BE2C (cell line): ENCODE measurements around the gene LINC00305.

Source experiments
- DNase-seq: peaks from one replicate; pipeline ENCODE4 v3.0.0-alpha.2; 2020
- H3K27me3 ChIP-seq: fragments of 250-450 bp; sonication (Bioruptor Pico); 2 replicates; pipeline ENCODE4 v1.5.1; 2020; ENCODE audit warnings: mild to moderate bottlenecking
- H3K36me3 ChIP-seq: fragments of 250-450 bp; sonication (Bioruptor Pico); 2 replicates; pipeline ENCODE4 v1.5.1; 2020; ENCODE audit warnings: mild to moderate bottlenecking
- H3K4me1 ChIP-seq: fragments of 250-450 bp; sonication (Bioruptor Pico); 2 replicates; pipeline ENCODE4 v1.5.1; 2020
- H3K4me3 ChIP-seq: 2 replicates; pipeline ENCODE4 v1.5.1; 2011; ENCODE audit warnings: low read depth, low read length
- H3K9me3 ChIP-seq: fragments of 250-450 bp; sonication (Bioruptor Pico); 2 replicates; pipeline ENCODE4 v1.5.1; 2020
- TF ChIP-seq, protein P1 (sequence below): IDR thresholded peaks from 2 replicates; pipeline ENCODE4 v1.5.1; 2012; ENCODE audit warnings: mild to moderate bottlenecking, low read depth, low read length

The LINC00305 gene

DNA sequence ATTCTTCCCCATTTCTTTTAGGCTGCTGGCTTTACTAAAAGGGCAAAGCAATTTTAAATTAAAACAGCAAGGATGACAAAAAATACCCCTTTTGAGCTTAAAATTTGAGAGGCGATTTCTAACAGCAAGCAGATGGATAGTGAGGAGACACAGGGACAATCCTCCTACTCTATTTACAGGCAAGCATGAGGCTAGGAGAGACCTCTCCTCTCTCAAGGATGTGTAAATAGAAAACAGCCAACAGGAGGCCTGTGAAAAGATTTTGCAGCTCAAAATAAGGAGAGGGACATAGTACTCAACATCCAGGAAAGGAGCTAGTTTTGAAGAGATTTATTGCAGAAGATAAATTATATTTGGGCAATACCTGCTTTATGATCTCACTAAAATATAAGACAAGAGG, 53.8 kb downstream of the LINC00305 start:
- Histone ChIP-seq H3K27me3 (no peaks in the 10 kb centered on the region), H3K9me3 (no peaks in the 10 kb centered on the region), H3K36me3 (no peaks in the 10 kb centered on the region), H3K4me3 (no peak overlapping the region), H3K4me1 (no peaks in the 10 kb centered on the region)
- DNase-seq, result no peak
- TF ChIP-seq, protein P1, sequence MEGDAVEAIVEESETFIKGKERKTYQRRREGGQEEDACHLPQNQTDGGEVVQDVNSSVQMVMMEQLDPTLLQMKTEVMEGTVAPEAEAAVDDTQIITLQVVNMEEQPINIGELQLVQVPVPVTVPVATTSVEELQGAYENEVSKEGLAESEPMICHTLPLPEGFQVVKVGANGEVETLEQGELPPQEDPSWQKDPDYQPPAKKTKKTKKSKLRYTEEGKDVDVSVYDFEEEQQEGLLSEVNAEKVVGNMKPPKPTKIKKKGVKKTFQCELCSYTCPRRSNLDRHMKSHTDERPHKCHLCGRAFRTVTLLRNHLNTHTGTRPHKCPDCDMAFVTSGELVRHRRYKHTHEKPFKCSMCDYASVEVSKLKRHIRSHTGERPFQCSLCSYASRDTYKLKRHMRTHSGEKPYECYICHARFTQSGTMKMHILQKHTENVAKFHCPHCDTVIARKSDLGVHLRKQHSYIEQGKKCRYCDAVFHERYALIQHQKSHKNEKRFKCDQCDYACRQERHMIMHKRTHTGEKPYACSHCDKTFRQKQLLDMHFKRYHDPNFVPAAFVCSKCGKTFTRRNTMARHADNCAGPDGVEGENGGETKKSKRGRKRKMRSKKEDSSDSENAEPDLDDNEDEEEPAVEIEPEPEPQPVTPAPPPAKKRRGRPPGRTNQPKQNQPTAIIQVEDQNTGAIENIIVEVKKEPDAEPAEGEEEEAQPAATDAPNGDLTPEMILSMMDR, result no peak

DNA sequence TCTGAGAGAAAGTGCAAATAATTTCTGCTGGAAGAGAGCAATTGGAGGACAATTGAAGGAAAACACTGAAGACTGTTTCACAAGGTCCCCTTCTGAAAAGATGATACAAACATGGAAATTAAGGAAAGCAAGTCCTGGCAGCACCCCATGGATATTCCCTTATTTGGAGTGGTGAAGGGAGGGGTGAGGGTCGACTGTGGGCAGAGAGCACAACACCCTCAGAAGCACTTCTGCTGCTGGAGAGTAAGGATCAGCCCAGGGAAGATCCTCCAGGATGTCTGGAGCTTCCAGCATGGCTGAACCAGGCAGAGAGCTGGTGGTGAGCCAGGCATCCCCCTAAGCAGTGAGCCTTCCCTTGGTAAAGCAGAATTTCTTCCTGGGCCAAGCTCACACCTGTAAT, 54.7 kb downstream of the LINC00305 start:
- H3K4me1 ChIP-seq, result no peaks in the 10 kb centered on the region
- no peaks in the 10 kb centered on the region for H3K36me3 ChIP-seq
- no peaks in the 10 kb centered on the region for H3K27me3 ChIP-seq
- DNase-seq, result no peak
- TF ChIP-seq, protein P1, result no peak
- no peaks in the 10 kb centered on the region for H3K9me3 ChIP-seq
- H3K4me3 ChIP-seq, result no peak overlapping the region

DNA sequence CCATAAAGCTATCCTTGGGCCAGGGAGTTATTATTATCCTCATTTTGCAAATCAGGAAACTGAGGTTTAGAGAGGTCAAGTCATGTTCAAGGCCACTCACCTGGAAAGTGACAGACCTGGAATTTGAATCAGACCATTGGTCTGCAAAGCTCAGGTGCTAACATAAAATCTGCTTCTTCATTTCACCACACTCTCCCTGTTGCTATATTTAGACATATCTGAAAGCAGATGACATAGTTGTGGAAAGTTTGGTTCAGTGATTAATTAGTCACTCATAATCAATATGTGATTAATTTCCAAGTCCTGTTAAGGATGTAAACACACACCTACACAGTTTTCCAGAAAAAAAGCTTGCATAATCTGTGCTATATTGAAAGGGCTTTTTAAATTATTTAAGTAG, 57.4 kb downstream of the LINC00305 start:
- TF ChIP-seq, protein P1, result no peak

DNA sequence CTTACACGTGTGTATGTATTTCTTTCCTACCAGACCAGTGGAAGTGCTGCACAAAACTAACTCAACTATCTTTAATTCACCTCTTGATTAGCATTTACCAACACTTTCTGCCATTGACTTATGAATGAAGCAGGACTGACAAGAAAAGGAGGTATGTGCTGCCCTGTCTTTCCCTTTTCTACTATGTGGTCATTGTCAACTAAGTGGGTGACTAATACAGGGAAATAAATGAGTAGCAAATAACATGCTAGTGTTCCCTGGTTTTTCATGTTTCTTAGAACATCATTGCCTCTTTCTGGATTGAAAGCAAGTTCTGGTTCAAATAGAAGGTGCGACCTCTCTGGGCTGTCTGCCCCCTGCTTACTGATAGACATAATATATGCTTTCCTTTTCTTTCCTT, 58.0 kb downstream of the LINC00305 start:
- TF ChIP-seq, protein P1, result no peak
- no peaks in the 10 kb centered on the region for H3K4me1 ChIP-seq
- H3K36me3 ChIP-seq, result no peaks in the 10 kb centered on the region
- no peak overlapping the region for H3K4me3 ChIP-seq
- no peaks in the 10 kb centered on the region for H3K27me3 ChIP-seq
- DNase-seq, result no peak
- no peaks in the 10 kb centered on the region for H3K9me3 ChIP-seq

More for the DNA sequence above, 57.4 kb downstream of the LINC00305 start:
- no peaks in the 10 kb centered on the region for H3K4me1 ChIP-seq
- no peaks in the 10 kb centered on the region for H3K9me3 ChIP-seq
- no peak overlapping the region for H3K4me3 ChIP-seq
- DNase-seq, result no peak
- H3K27me3 ChIP-seq, result no peaks in the 10 kb centered on the region
- no peaks in the 10 kb centered on the region for H3K36me3 ChIP-seq

DNA sequence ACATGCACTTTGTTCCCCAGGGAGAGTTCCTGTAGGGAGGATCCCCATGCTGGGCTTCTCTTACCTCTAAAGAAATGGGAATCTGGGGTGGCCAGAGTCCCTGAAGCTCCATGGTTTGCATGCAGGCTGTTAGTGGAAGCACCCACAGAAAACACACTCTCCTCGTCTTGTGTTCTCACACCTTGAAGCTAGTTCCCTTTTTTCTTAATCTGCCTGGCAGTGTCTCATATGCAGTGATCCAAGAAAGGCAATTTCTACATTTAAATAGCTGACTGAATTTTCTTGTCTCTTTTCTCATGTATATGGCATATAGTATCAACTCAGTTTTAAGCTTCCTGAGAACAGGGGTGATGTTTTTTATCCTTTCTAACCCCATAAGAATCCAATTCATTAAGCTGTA, 65.0 kb downstream of the LINC00305 start:
- Histone ChIP-seq H3K27me3 (no peaks in the 10 kb centered on the region), H3K4me1 (no peaks in the 10 kb centered on the region), H3K36me3 (no peaks in the 10 kb centered on the region), H3K9me3 (no peaks in the 10 kb centered on the region), H3K4me3 (no peak overlapping the region)
- no peak for DNase-seq
- TF ChIP-seq, protein P1, result no peak

DNA sequence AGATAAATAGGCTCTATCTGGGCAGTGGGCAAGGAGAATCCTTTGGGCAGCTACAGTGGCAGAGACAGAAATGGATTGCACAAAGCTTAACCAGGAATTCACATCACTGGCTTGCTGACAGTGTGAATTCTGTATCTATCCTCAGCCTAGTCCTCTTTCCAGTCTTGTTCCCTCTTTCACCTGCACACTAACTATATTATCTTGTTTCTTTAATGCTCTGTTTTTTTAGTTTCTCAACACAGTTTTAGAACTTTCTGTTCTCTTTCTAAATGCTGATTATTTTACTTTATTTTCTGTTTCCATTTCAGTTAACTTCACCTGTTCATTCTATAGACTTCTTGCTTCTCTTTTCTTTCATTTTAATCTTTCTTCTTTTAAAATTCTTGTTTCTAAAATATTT, 66.4 kb downstream of the LINC00305 start:
- no peaks in the 10 kb centered on the region for H3K36me3 ChIP-seq
- H3K27me3 ChIP-seq, result no peaks in the 10 kb centered on the region
- TF ChIP-seq, protein P1, result no peak
- H3K4me3 ChIP-seq, result no peak overlapping the region
- no peaks in the 10 kb centered on the region for H3K4me1 ChIP-seq
- DNase-seq, result no peak
- no peaks in the 10 kb centered on the region for H3K9me3 ChIP-seq
